ENCODE measurements around the gene MAN2B2. TPM values are rescaled to one million over a fixed set of nuclear protein-coding genes. Genes with fewer than 3 reads are reported as not detected.

MAN2B2 gene
- total and polyA plus RNA-seq, 2 of the 4 experiments (the other 2 are of a cell fraction) = 13.4 to 34.1 TPM

- TF ChIP-seq, protein P1, sequence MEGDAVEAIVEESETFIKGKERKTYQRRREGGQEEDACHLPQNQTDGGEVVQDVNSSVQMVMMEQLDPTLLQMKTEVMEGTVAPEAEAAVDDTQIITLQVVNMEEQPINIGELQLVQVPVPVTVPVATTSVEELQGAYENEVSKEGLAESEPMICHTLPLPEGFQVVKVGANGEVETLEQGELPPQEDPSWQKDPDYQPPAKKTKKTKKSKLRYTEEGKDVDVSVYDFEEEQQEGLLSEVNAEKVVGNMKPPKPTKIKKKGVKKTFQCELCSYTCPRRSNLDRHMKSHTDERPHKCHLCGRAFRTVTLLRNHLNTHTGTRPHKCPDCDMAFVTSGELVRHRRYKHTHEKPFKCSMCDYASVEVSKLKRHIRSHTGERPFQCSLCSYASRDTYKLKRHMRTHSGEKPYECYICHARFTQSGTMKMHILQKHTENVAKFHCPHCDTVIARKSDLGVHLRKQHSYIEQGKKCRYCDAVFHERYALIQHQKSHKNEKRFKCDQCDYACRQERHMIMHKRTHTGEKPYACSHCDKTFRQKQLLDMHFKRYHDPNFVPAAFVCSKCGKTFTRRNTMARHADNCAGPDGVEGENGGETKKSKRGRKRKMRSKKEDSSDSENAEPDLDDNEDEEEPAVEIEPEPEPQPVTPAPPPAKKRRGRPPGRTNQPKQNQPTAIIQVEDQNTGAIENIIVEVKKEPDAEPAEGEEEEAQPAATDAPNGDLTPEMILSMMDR (conservative IDR thresholded peaks at IDR 0.05; ENCODE audit: low read depth, low read length) = no peak
- no peak for TF ChIP-seq CHD1 (IDR thresholded peaks at IDR 0.05; ENCODE audit: low read depth, low read length)
- no peak for TF ChIP-seq MAZ (IDR thresholded peaks at IDR 0.05; ENCODE audit: borderline replicate concordance, low read depth, low read length)
- no peak for TF ChIP-seq RCOR1 (IDR thresholded peaks at IDR 0.05; ENCODE audit: insufficient replicate concordance, low read length)
- TF ChIP-seq SMC3 (IDR thresholded peaks at IDR 0.05; ENCODE audit: low read depth, low read length) = no peak
- no peak for TF ChIP-seq MAFK (IDR thresholded peaks at IDR 0.05; ENCODE audit: low read depth, low read length)
- TF ChIP-seq RAD21 (IDR thresholded peaks at IDR 0.05; ENCODE audit: low read length) = no peak
- no peak for TF ChIP-seq BHLHE40 (IDR thresholded peaks at IDR 0.05; ENCODE audit: low read depth, low read length)
- TF ChIP-seq MXI1 (IDR thresholded peaks at IDR 0.05; ENCODE audit: borderline replicate concordance, low read depth, low read length) = no peak
- no peak for TF ChIP-seq POLR2A (IDR thresholded peaks at IDR 0.05; ENCODE audit: low read depth, low read length)
- TF ChIP-seq FOS (IDR thresholded peaks at IDR 0.05; ENCODE audit: low read depth, low read length) = no peak
- no peak for TF ChIP-seq RFX5 (IDR thresholded peaks at IDR 0.05; ENCODE audit: low read depth, low read length)
- TF ChIP-seq ELK1 (IDR thresholded peaks at IDR 0.05; ENCODE audit: borderline replicate concordance, low read depth, low read length) = no peak
- TF ChIP-seq, protein P2, sequence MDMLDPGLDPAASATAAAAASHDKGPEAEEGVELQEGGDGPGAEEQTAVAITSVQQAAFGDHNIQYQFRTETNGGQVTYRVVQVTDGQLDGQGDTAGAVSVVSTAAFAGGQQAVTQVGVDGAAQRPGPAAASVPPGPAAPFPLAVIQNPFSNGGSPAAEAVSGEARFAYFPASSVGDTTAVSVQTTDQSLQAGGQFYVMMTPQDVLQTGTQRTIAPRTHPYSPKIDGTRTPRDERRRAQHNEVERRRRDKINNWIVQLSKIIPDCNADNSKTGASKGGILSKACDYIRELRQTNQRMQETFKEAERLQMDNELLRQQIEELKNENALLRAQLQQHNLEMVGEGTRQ (IDR thresholded peaks at IDR 0.05; ENCODE audit: low read depth, low read length) = no peak
- no peak for TF ChIP-seq NFE2L2 (IDR thresholded peaks at IDR 0.05; ENCODE audit: low read depth, low read length)
- TF ChIP-seq CEBPB (IDR thresholded peaks at IDR 0.05; ENCODE audit: low read depth, low read length) = no peak
- H4K5ac ChIP-seq (ENCODE audit: low read depth, low read length) = no peak overlapping the region
- no peak for ATAC-seq (ENCODE audit: low read depth)
- no peaks in the 10 kb centered on the region; the same call in 1 of the 2 replicates for H4K20me1 ChIP-seq (ENCODE audit: insufficient read depth, low read length)
- no peaks in the 10 kb centered on the region for H3K36me3 ChIP-seq (ENCODE audit: control insufficient read depth, insufficient read depth, low read length)
- no peak overlapping the region for H3K56ac ChIP-seq (ENCODE audit: extremely low read depth, insufficient read depth, low read length)
- in situ Hi-C loops (cut with MboI; ENCODE audit: low sequenced_read_pairs) (no loop called here), dilution Hi-C loops (cut with HindIII; ENCODE audit: low sequenced_read_pairs, unreplicated experiment) (no loop called here), intact Hi-C loops (cut with micrococcal nuclease) (no loop called here)
- H2BK120ac ChIP-seq (ENCODE audit: low read depth, low read length) = no peak overlapping the region
- no peak overlapping the region for H3K4ac ChIP-seq (ENCODE audit: low read depth, low read length)
- no peak overlapping the region for H3K9ac ChIP-seq (ENCODE audit: low read depth, low read length)
- BruUV-seq (replicated peaks) = no TSS peak
- H3K4me1 ChIP-seq (ENCODE audit: control insufficient read depth, insufficient read depth, low read length) = peaks cover 3% of the 10 kb centered on the region; the same call in 1 of the 2 replicates
- no peak overlapping the region for H2AFZ ChIP-seq (replicated peaks; ENCODE audit: low read length, poor library complexity)
- H4K91ac ChIP-seq (ENCODE audit: insufficient read depth, low read depth, low read length) = no peak overlapping the region
- H3K9me3 ChIP-seq (ENCODE audit: control insufficient read depth, insufficient read depth, low read length) = peaks cover 4% of the 10 kb centered on the region
- no peak overlapping the region for H3K4me3 ChIP-seq (ENCODE audit: insufficient read depth, low read depth, low read length)
- no peak overlapping the region for H2BK15ac ChIP-seq (ENCODE audit: low read depth, low read length)
- H3K23ac ChIP-seq (ENCODE audit: low read depth, low read length) = no peak overlapping the region
- H3K4me2 ChIP-seq (ENCODE audit: low read depth, low read length) = no peak overlapping the region
- H3K18ac ChIP-seq (ENCODE audit: low read depth, low read length) = no peak overlapping the region
- DNase-seq = no peak
- peaks cover 76% of the 10 kb centered on the region for H3K27me3 ChIP-seq (ENCODE audit: control insufficient read depth, insufficient read depth, low read length)
- no peak overlapping the region for H2BK20ac ChIP-seq (ENCODE audit: low read depth, low read length)
- H3K14ac ChIP-seq (replicated peaks; ENCODE audit: low read depth, low read length) = no peak overlapping the region
- no peaks in the 10 kb centered on the region for H3K79me1 ChIP-seq (ENCODE audit: low read depth in 1 of 2, low read length in 2 of 2)
- H2AK9ac ChIP-seq (replicated peaks; ENCODE audit: low read depth, low read length, poor library complexity) = peak overlapping the region; percentile 76
- H2AK5ac ChIP-seq (ENCODE audit: low read depth, low read length) = no peak overlapping the region
- CTCF ChIA-PET = interaction anchor here (0.5 to 2.3 kb wide), 3 partner anchors 15 kb away, joined by 3 to 10 read pairs (median 3); no protein-coding TSS in a partner anchor
- no peak overlapping the region for H2BK5ac ChIP-seq (ENCODE audit: low read depth, low read length, poor library complexity, severe bottlenecking)
- no peak overlapping the region for H3K27ac ChIP-seq (ENCODE audit: insufficient read depth, low read length)
- H3K9me1 ChIP-seq (ENCODE audit: insufficient read depth, low read length) = no peaks in the 10 kb centered on the region
- H4K8ac ChIP-seq (ENCODE audit: low read depth in 2 of 2, low read length in 2 of 2) = no peak overlapping the region
- POLR2A ChIA-PET (ENCODE audit: unreplicated experiment) = no interaction called here
- 33% methylated on average over 3 of the region's 16 CpGs; no CpG with 5 or more reads in 1 of the 2 experiments for WGBS, 2 experiments (ENCODE audit: extremely low coverage in 2 of 2, insufficient read length in 1 of 2)
Measured at GRCh38 chr4:6561706-6562371, 13.2 kb upstream of the MAN2B2 start.

Measured in IMR-90 (cell line).